Choroid plexus epithelial cell (primary cell): ENCODE measurements around the gene FGF12.

Experiments used
- DNase-seq: peaks from one replicate; pipeline ENCODE4 v3.0.0-alpha.2; 2010; ENCODE audit warnings: low read depth
- H3K4me3 ChIP-seq: 2 replicates; pipeline ENCODE4 v1.5.1; 2011; ENCODE audit warnings: low read depth, mild to moderate bottlenecking, control low read depth, low read length, moderate library complexity
- CTCF ChIP-seq: conservative IDR thresholded peaks from 2 replicates; pipeline ENCODE4 v1.5.1; 2011; ENCODE audit warnings: low read depth, mild to moderate bottlenecking, control low read depth, inconsistent platforms, low read length, moderate library complexity

FGF12 gene

GRCh38 chr3:192273001-192273696, 454.2 kb downstream of the FGF12 start:
- no peak for DNase-seq

GRCh38 chr3:192262001-192262400, 465.3 kb downstream of the FGF12 start:
- no peak for TF ChIP-seq CTCF

More at GRCh38 chr3:192273001-192273696, 454.2 kb downstream of the FGF12 start:
- no peak overlapping the region for H3K4me3 ChIP-seq
- TF ChIP-seq CTCF, result no peak

GRCh38 chr3:192261135-192261534, 466.2 kb downstream of the FGF12 start:
- DNase-seq, result no peak
- TF ChIP-seq CTCF, result no peak
- H3K4me3 ChIP-seq, result no peak overlapping the region

More at GRCh38 chr3:192262001-192262400, 465.3 kb downstream of the FGF12 start:
- DNase-seq, result no peak
- H3K4me3 ChIP-seq, result no peak overlapping the region

- no peak for DNase-seq
- TF ChIP-seq CTCF, result no peak
Observed at GRCh38 chr3:192260116-192261010, 467.0 kb downstream of the FGF12 start.

GRCh38 chr3:192259661-192260060, 467.7 kb downstream of the FGF12 start:
- no peak for TF ChIP-seq CTCF
- DNase-seq, result no peak
- H3K4me3 ChIP-seq, result no peak overlapping the region

More at GRCh38 chr3:192260116-192261010, 467.0 kb downstream of the FGF12 start:
- no peak overlapping the region for H3K4me3 ChIP-seq

GRCh38 chr3:192258721-192259120, 468.6 kb downstream of the FGF12 start:
- H3K4me3 ChIP-seq, result no peak overlapping the region
- DNase-seq, result no peak
- no peak for TF ChIP-seq CTCF
